ENCODE results near the gene CAPN1.
"Not testable (repeated sequence)": the region's sequence is repeated elsewhere in the genome, so short reads cannot be mapped to it uniquely, and the experiment has no call there.

Gene CAPN1

DNA sequence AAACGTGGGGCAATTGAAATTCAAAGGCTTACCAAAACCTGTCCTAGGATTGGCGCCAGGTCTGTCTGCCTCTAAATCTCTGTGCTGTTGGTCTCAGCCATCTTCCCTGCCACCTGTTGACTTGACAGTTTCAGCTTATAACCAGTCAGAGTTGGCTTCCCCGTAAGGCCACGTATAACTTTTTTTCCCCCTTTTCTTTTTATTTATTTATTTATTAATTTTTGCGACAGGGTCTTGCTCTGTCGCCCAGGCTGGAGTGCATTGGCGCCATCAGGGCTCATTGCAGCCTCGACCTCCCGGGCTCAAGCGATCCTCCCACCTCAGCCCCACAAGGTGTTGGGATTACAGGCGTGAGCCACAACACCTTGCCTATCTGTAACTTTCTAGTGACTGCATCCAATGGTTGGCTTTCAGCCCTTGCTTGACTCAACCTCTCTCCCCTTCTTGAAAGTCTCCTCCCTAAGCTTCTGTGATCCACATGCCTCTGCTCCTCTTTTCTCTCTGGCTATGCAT is 46.0 kb upstream of the CAPN1 start:
- no peak for DNase-seq (ENCODE audit: low read depth)
- TF ChIP-seq CTCF (IDR thresholded peaks at IDR 0.05; ENCODE audit: low read depth, low read length, missing control alignments) = no peak
- H3K4me3 ChIP-seq (ENCODE audit: low read depth, low read length) = peak overlapping the region; percentile 86

- no peak for TF ChIP-seq CTCF (IDR thresholded peaks at IDR 0.05; ENCODE audit: low read depth, low read length, missing control alignments)
- H3K4me3 ChIP-seq (ENCODE audit: low read depth, low read length) = no peak overlapping the region
- no peak for DNase-seq (ENCODE audit: low read depth)
Observed at GRCh38 chr11:65136515-65137096, 45.1 kb upstream of the CAPN1 start.

- no peak for DNase-seq (ENCODE audit: low read depth)
- no peak overlapping the region for H3K4me3 ChIP-seq (ENCODE audit: low read depth, low read length)
- TF ChIP-seq CTCF (IDR thresholded peaks at IDR 0.05; ENCODE audit: low read depth, low read length, missing control alignments) = no peak
Observed at GRCh38 chr11:65141896-65142494, 39.7 kb upstream of the CAPN1 start.

- DNase-seq (ENCODE audit: low read depth) = no peak
- H3K4me3 ChIP-seq (ENCODE audit: low read depth, low read length) = no peak overlapping the region
- no peak for TF ChIP-seq CTCF (IDR thresholded peaks at IDR 0.05; ENCODE audit: low read depth, low read length, missing control alignments)
Observed at GRCh38 chr11:65147352-65148075, 34.2 kb upstream of the CAPN1 start.

DNA sequence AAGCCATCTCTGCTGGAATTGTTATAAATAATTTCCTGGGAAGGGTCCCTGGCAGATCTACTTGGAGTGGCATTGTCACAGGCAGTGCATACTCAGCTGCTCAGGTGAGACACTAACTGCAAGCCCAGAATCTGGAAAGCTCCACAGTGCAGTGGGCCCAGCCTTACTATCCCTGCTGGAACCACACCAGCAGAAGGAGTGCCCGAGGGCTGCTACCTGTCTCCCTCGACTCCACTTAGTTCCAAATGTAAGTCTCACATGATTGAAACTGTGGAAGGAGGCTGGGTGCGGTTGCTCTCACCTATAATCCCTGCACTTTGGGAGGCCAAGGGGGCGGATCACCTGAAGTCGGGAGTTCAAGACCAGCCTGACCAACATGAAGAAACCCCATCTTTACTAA is 33.1 kb upstream of the CAPN1 start:
- no peak for TF ChIP-seq CTCF (IDR thresholded peaks at IDR 0.05; ENCODE audit: low read depth, low read length, missing control alignments)
- no peak for DNase-seq (ENCODE audit: low read depth)
- no peak overlapping the region for H3K4me3 ChIP-seq (ENCODE audit: low read depth, low read length)

- DNase-seq (ENCODE audit: low read depth); H3K4me3 ChIP-seq (ENCODE audit: low read depth, low read length): not testable (repeated sequence)
Observed at GRCh38 chr11:65150131-65150508, 31.6 kb upstream of the CAPN1 start.

DNA sequence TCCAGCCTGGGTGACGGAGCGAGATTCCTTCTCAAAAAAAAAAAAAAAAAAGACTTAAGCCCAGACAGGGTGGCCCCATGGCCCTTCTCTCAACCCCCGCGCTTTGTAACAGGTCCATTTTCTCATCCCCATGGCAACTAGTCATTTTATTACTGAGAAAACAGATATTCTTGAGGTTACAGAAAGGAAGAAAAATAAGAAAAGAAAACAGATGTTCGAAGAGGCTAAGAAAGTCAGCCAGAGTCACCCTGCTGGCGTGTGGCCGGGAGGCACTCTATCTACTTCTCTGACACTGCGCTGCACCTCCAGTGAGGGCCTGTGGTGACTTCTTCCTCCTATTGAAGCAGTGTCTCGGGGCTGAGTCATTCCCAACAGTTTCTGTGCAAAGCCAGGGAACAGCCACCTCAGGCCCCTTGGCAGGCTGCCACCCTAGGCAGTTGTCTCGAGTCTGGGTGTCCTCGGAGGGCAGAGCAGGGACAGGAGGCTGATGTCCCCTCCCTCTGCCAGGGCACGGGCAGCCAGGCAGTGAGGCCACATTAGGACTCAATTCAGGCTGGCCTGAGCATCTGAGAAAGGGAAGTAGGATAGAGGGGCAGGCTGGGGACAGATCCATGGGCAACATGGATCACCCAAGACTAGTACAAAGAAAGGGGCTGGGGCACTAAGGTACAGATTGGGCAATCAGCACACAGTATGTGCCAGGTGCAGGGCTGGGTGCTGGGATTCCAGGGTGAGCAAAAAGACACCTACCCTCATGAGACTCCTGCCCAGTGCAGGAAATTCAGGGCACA is 31.0 kb upstream of the CAPN1 start:
- DNase-seq (ENCODE audit: low read depth) = no peak
- no peak overlapping the region for H3K4me3 ChIP-seq (ENCODE audit: low read depth, low read length)
- TF ChIP-seq CTCF (IDR thresholded peaks at IDR 0.05; ENCODE audit: low read depth, low read length, missing control alignments) = no peak
